Chondrocyte (in vitro differentiated cells): ENCODE results near the gene SLC9A5. TPM values are rescaled to one million over a fixed set of nuclear protein-coding genes. Genes with fewer than 3 reads are reported as not detected.

ENCODE experiments used
- DNase-seq: peaks from one replicate; pipeline ENCODE4 v3.0.0; 2021; ENCODE audit warnings: mixed read lengths, low spot score
- H3K27ac Mint-ChIP-seq: one replicate; pipeline ENCODE4 v1.8.0; 2021; ENCODE audit warnings: mild to moderate bottlenecking, moderate library complexity, mixed read lengths; ENCODE audit not compliant: unreplicated experiment
- H3K27me3 Mint-ChIP-seq: 2 replicates; pipeline ENCODE4 v1.8.0; 2021; ENCODE audit warnings: low read depth, mixed read lengths
- H3K36me3 Mint-ChIP-seq: 2 replicates; pipeline ENCODE4 v1.8.0; 2021; ENCODE audit warnings: low read depth, mixed read lengths
- H3K4me1 Mint-ChIP-seq: 2 replicates; pipeline ENCODE4 v1.8.0; 2021; ENCODE audit warnings: low read depth, mild to moderate bottlenecking, mixed read lengths
- H3K4me3 Mint-ChIP-seq: one replicate; pipeline ENCODE4 v1.8.0; 2021; ENCODE audit warnings: mild to moderate bottlenecking, moderate library complexity, mixed read lengths; ENCODE audit not compliant: unreplicated experiment
- H3K9me3 Mint-ChIP-seq: 2 replicates; pipeline ENCODE4 v1.8.0; 2021; ENCODE audit warnings: low read depth, mixed read lengths
- CTCF ChIP-seq: fragments of 200-600 bp; sonication (generic); IDR thresholded peaks from 2 replicates; pipeline ENCODE4 v1.5.0; 2021; ENCODE audit warnings: antibody characterized with exemption, mild to moderate bottlenecking, moderate library complexity
- total RNA-seq: library from RNA; stranded (reverse); gene quantifications from 3 replicates; pipeline ENCODE4 v1.2.1, GENCODE V29; 2021

SLC9A5 gene
- total RNA-seq, 1 donor from 2014 or later, result 3.0 TPM

GRCh38 chr16:67238278-67238575 is 10.6 kb upstream of the SLC9A5 start:
- Mint-ChIP-seq H3K4me1 (peaks cover 30% of the 10 kb centered on the region), H3K27ac (no peak overlapping the region), H3K4me3 (no peak overlapping the region), H3K9me3 (no peaks in the 10 kb centered on the region), H3K36me3 (peaks cover 21% of the 10 kb centered on the region), H3K27me3 (no peaks in the 10 kb centered on the region)
- TF ChIP-seq CTCF, result no peak
- DNase-seq, result no peak

- no peaks in the 10 kb centered on the region for H3K9me3 Mint-ChIP-seq
- peaks cover 35% of the 10 kb centered on the region for H3K4me1 Mint-ChIP-seq
- TF ChIP-seq CTCF, result no peak
- no peaks in the 10 kb centered on the region for H3K27me3 Mint-ChIP-seq
- peak; percentile 52 for DNase-seq
- no peak overlapping the region for H3K27ac Mint-ChIP-seq
- peaks cover 18% of the 10 kb centered on the region for H3K36me3 Mint-ChIP-seq
- no peak overlapping the region for H3K4me3 Mint-ChIP-seq
Measured at GRCh38 chr16:67238806-67239470, 9.8 kb upstream of the SLC9A5 start.

GRCh38 chr16:67240506-67240905 is 8.3 kb upstream of the SLC9A5 start:
- DNase-seq, result peak; percentile 68
- Mint-ChIP-seq H3K36me3 (peaks cover 18% of the 10 kb centered on the region), H3K4me1 (peaks cover 50% of the 10 kb centered on the region), H3K27ac (peak overlapping the region; percentile 99), H3K4me3 (no peak overlapping the region), H3K9me3 (no peaks in the 10 kb centered on the region), H3K27me3 (no peaks in the 10 kb centered on the region)
- TF ChIP-seq CTCF, result no peak

- H3K27ac Mint-ChIP-seq, result peak overlapping the region; percentile 99
- TF ChIP-seq CTCF, result no peak
- H3K4me1 Mint-ChIP-seq, result peaks cover 54% of the 10 kb centered on the region
- no peaks in the 10 kb centered on the region for H3K27me3 Mint-ChIP-seq
- no peaks in the 10 kb centered on the region for H3K9me3 Mint-ChIP-seq
- peak overlapping the region; percentile 2 for H3K4me3 Mint-ChIP-seq
- peaks cover 14% of the 10 kb centered on the region for H3K36me3 Mint-ChIP-seq
- peak; percentile 82 for DNase-seq
Measured at GRCh38 chr16:67241008-67241900, 7.5 kb upstream of the SLC9A5 start.

GRCh38 chr16:67242138-67242730 is 6.5 kb upstream of the SLC9A5 start:
- Mint-ChIP-seq H3K36me3 (peaks cover 9% of the 10 kb centered on the region), H3K9me3 (no peaks in the 10 kb centered on the region), H3K27me3 (no peaks in the 10 kb centered on the region), H3K4me3 (no peak overlapping the region), H3K27ac (peak overlapping the region; percentile 99), H3K4me1 (peaks cover 54% of the 10 kb centered on the region)
- DNase-seq, result peak; percentile 54
- no peak for TF ChIP-seq CTCF
